Transverse colon (tissue), 4 donors: Measurements from ENCODE around the gene PMAIP1. TPM values are rescaled to one million over a fixed set of nuclear protein-coding genes. Genes with fewer than 3 reads are reported as not detected.

Source experiments
- DNase-seq: peaks from one replicate; pipeline ENCODE4 v3.0.0-alpha.2; 2019
- H3K27ac ChIP-seq, 4 donors: fragments of 200-600 bp; sonication (generic); 2 replicates each; pipeline ENCODE4 v1.5.1; 2016 to 2018; ENCODE audit warnings: inconsistent platforms in 4 of 4
- H3K27me3 ChIP-seq: fragments of 200-600 bp; sonication (generic); 2 replicates; pipeline ENCODE4 v1.5.1; 2017; ENCODE audit warnings: inconsistent platforms
- H3K36me3 ChIP-seq, 4 donors: fragments of 200-600 bp; sonication (generic); 2 replicates each; pipeline ENCODE4 v1.5.1; 2017 to 2019; ENCODE audit warnings: inconsistent platforms in 4 of 4
- H3K4me1 ChIP-seq, 4 donors: fragments of 200-600 bp; sonication (generic); 2 replicates each; pipeline ENCODE4 v1.5.1; 2017 to 2020; ENCODE audit warnings: inconsistent platforms in 4 of 4
- H3K4me3 ChIP-seq, 4 donors: fragments of 200-600 bp; sonication (generic); 1 replicate in 1 of 4; 2 replicates in 3 of 4; pipeline versions ENCODE4 v1.5.1 to v1.6.1; 2017 to 2019; ENCODE audit warnings: inconsistent platforms in 4 of 4
- H3K9me3 ChIP-seq, 2 donors: fragments of 200-600 bp; sonication (generic); 2 replicates each; pipeline ENCODE4 v1.5.1; 2017 to 2019; ENCODE audit warnings: inconsistent platforms in 2 of 2
- CTCF ChIP-seq, 5 experiments: fragments of 200-600 bp in 3 of 5; fragments of 450-650 bp in 2 of 5; sonication (generic) in 3 of 5; IDR thresholded peaks; 1 replicate in 2 of 5; 2 replicates in 3 of 5; pipeline ENCODE4 v1.5.1; 2016 to 2017; ENCODE audit warnings: antibody characterized with exemption in 5 of 5, inconsistent platforms in 3 of 5, mild to moderate bottlenecking in 2 of 5, moderate library complexity in 1 of 5
- EP300 ChIP-seq: sonication (generic); formaldehyde crosslinking; IDR thresholded peaks from one replicate; pipeline ENCODE4 v1.6.1; 2017; ENCODE audit warnings: antibody characterized with exemption, low read depth
- POLR2A ChIP-seq: fragments of 450-650 bp; IDR thresholded peaks from one replicate; pipeline ENCODE4 v1.6.1; 2016; ENCODE audit warnings: antibody characterized with exemption, mild to moderate bottlenecking, moderate library complexity
- POLR2AphosphoS5 ChIP-seq, 3 donors: sonication (generic); formaldehyde crosslinking; IDR thresholded peaks; one replicate each; pipeline ENCODE4 v1.6.1; 2016; ENCODE audit warnings: antibody characterized with exemption in 3 of 3
- WGBS, 2 donors: methylation state at CpG; one replicate each; pipeline ENCODE4 v1.1.5; 2018; ENCODE audit warnings: low coverage in 1 of 2; 5-methylcytosine and 5-hydroxymethylcytosine counted together
- in situ Hi-C, 4 donors: fragments of 200-750 bp; cut with MboI; loops; one replicate each; pipeline versions ENCODE4 v1.15.0 to v1.15.1; 2017; ENCODE audit warnings: low sequenced_read_pairs in 3 of 4, low pct_ligation_motif_present in 1 of 4, low pct_unique_long_range_greater_than_20kb in 1 of 4
- intact Hi-C: fragments of 100-400 bp; cut with DNase I; formaldehyde crosslinking; loops from one replicate; pipeline ENCODE4 v1.15.1; 2023; ENCODE audit warnings: low total_unique reads
- total RNA-seq, 4 donors: library from RNA; depleted of rRNA; stranded (reverse); fragments of >200 nt; gene quantifications; one replicate each; pipeline ENCODE4 v1.1.0, GENCODE V29; 2016

The PMAIP1 gene
- total RNA-seq, 4 donors from 2014 or later = 0.82 to 66.5 (median 3.5) TPM; not detected in 1

DNA sequence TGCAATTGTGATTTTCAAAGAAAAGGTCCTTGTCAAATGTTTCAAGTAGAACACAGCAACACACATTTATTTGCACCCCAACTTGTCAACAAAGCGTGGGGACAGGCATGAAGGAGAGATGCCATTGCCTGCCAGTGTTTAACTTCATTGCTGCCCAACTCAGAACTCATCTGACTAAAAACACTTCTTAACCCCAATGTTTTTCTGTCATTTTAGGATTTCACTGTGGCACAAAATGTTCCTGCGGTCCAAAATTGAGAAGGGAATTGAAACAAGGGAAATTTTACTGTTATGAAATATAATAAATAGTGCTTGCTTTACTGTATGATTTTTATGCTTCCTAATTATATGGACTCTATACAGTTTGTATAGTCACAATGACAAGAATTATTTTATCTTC is 45.7 kb downstream of the PMAIP1 start:
- no peak overlapping the region for H3K4me3 ChIP-seq
- H3K36me3 ChIP-seq = no peaks in the 10 kb centered on the region
- no peaks in the 10 kb centered on the region for H3K9me3 ChIP-seq
- no peak for DNase-seq
- WGBS, 2 donors = 78 to 86% methylated on average over 2 of the region's 2 CpGs
- in situ Hi-C loops (no loop called here), intact Hi-C loops (no loop called here)
- no peaks in the 10 kb centered on the region for H3K27me3 ChIP-seq
- H3K27ac ChIP-seq = no peak overlapping the region
- H3K4me1 ChIP-seq = no peaks in the 10 kb centered on the region
- no peak for TF ChIP-seq CTCF (IDR thresholded peaks at IDR 0.05)
- no peak for TF ChIP-seq POLR2A
- no peak for TF ChIP-seq EP300

- in situ Hi-C loops = no loop called here
- Histone ChIP-seq H3K27me3 (no peaks in the 10 kb centered on the region), H3K4me1 (no peaks in the 10 kb centered on the region), H3K4me3 (no peak overlapping the region), H3K9me3 (no peaks in the 10 kb centered on the region), H3K36me3 (no peaks in the 10 kb centered on the region), H3K27ac (no peak overlapping the region)
- TF ChIP-seq CTCF (IDR thresholded peaks at IDR 0.05) = no peak
- TF ChIP-seq EP300 = no peak
- TF ChIP-seq POLR2AphosphoS5 (IDR thresholded peaks at IDR 0.05) = no peak
- no peak for TF ChIP-seq POLR2A
- WGBS, 2 donors = 58 to 68% methylated on average over 6 of the region's 6 CpGs
- intact Hi-C loops = no loop called here
- no peak for DNase-seq
These were observed 50.6 kb downstream of the PMAIP1 start for GRCh38 chr18:59950215-59950944.

GRCh38 chr18:59951591-59951990 is 51.8 kb downstream of the PMAIP1 start:
- WGBS, 2 donors = 75 to 81% methylated on average over 4 of the region's 4 CpGs
- no peaks in the 10 kb centered on the region for H3K9me3 ChIP-seq
- no peaks in the 10 kb centered on the region for H3K36me3 ChIP-seq
- DNase-seq = no peak
- intact Hi-C loops = no loop called here
- H3K27me3 ChIP-seq = no peaks in the 10 kb centered on the region
- no peak overlapping the region for H3K27ac ChIP-seq
- no peak overlapping the region for H3K4me3 ChIP-seq
- in situ Hi-C loops = no loop called here
- no peaks in the 10 kb centered on the region for H3K4me1 ChIP-seq
- TF ChIP-seq EP300 (no peak), POLR2AphosphoS5 (IDR thresholded peaks at IDR 0.05) (no peak), CTCF (IDR thresholded peaks at IDR 0.05) (no peak), POLR2A (no peak)

DNA sequence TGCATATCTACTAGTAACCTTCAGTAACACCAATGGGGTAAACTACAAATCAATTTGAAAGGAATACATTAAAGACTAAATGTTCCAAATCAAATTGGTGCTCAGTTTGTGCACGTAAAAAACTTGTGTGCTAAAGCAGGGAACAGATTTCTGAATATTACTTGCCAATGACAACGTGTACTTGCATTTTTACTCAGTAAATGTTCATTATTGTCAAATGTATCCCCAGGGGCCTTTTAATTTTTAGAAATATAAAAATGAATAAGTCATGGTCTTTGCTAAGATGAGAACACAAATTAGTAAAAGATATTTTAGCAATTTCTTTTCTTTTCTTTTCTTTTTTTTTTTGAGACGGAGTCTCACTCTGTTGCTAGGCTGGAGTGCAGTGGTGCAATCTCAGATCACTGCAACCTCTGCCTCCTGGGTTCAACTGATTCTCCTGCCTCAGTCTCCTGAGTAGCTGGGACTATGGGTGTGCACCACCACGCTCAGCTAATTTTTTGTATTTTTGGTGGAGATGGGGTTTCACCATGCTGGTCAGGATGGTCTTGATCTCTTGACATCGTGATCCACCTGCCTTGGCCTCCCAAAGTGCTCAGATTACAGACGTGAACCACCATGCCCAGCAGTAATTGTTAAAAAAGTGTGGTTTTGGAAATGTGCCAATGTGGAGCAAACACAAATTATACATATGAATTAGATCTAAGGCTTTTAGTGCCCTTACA is 52.6 kb downstream of the PMAIP1 start:
- H3K27ac ChIP-seq = no peak overlapping the region
- in situ Hi-C loops = no loop called here

More for the DNA sequence above, 52.6 kb downstream of the PMAIP1 start:
- H3K4me3 ChIP-seq = no peak overlapping the region
- no peaks in the 10 kb centered on the region for H3K27me3 ChIP-seq
- intact Hi-C loops = no loop called here
- H3K36me3 ChIP-seq = no peaks in the 10 kb centered on the region
- no peak for TF ChIP-seq POLR2A
- TF ChIP-seq POLR2AphosphoS5 (IDR thresholded peaks at IDR 0.05) = no peak
- no peak for TF ChIP-seq CTCF (IDR thresholded peaks at IDR 0.05)
- no peak for TF ChIP-seq EP300
- no peaks in the 10 kb centered on the region for H3K9me3 ChIP-seq
- WGBS, 2 donors = 71 to 89% methylated on average over 4 to 6 of the region's 6 CpGs
- H3K4me1 ChIP-seq = no peaks in the 10 kb centered on the region
- no peak for DNase-seq

Other genes starting within 250 kb of the PMAIP1 start
- gene CCBE1, start 202.6 kb upstream of the PMAIP1 start, total RNA-seq = 10 to 100 TPM in 2 of 4 donors, 1 to 10 TPM in 2; 6.1 to 43.0 (median 15.7) TPM